T-cell (primary cell): ENCODE measurements around the gene CD7. TPM values are rescaled to one million over a fixed set of nuclear protein-coding genes. Genes with fewer than 3 reads are reported as not detected.

Experiments
- ATAC-seq, 4 experiments: fragments of 200-7000 bp in 3 of 4; fragments of 150-1000 bp in 1 of 4; cut with Tn5 transposase; replicated peaks in 1 of 4; 1 replicate in 3 of 4; 2 replicates in 1 of 4; pipeline ENCODE4 v1.10.0; 2021; ENCODE audit warnings: moderate library complexity in 3 of 4, mild to moderate bottlenecking in 2 of 4, moderate number of reproducible peaks in 1 of 4
- CTCF ChIA-PET, 2 donors: fragments of 300-600 bp; sonication (Branson Sonifier 250); formaldehyde crosslinking; loops; one replicate each; lab custom pipeline; 2022; ENCODE audit warnings: antibody characterized with exemption in 2 of 2; lab: Charles Lee
- POLR2A ChIA-PET, 2 donors: fragments of 300-600 bp; sonication (Branson Sonifier 250); formaldehyde crosslinking; loops; one replicate each; lab custom pipeline; 2022; ENCODE audit warnings: antibody characterized with exemption in 2 of 2; lab: Charles Lee
- DNase-seq, 35 experiments: peaks; one replicate each; pipeline versions ENCODE4 v3.0.0 to v3.0.0-alpha.2; 2013 to 2023
- H3K27ac ChIP-seq: one replicate; pipeline ENCODE4 v1.5.1; 2013; ENCODE audit warnings: low read length
- H3K27me3 ChIP-seq, 2 experiments: replicated peaks in 1 of 2; 1 replicate in 1 of 2; 2 replicates in 1 of 2; pipeline versions ENCODE4 v1.6.1 to v1.7.0; 2013; ENCODE audit warnings: low read length in 1 of 2, mixed read lengths in 1 of 2; ENCODE audit not compliant: control insufficient read depth in 2 of 2, insufficient read depth in 2 of 2; ENCODE audit errors: extremely low read depth in 1 of 2
- H3K36me3 ChIP-seq, 2 donors: 1 replicate in 1 of 2; 2 replicates in 1 of 2; pipeline versions ENCODE4 v1.6.1 to v1.7.0; 2013; ENCODE audit warnings: low read length in 1 of 2; ENCODE audit not compliant: control insufficient read depth in 2 of 2, insufficient read depth in 1 of 2; ENCODE audit errors: extremely low read depth in 1 of 2
- H3K4me1 ChIP-seq, 2 experiments: 1 replicate in 1 of 2; 2 replicates in 1 of 2; pipeline versions ENCODE4 v1.6.1 to v1.7.0; 2013; ENCODE audit warnings: low read length in 2 of 2, mixed read lengths in 1 of 2; ENCODE audit not compliant: insufficient read depth in 2 of 2, control insufficient read depth in 1 of 2; ENCODE audit errors: extremely low read depth in 1 of 2
- H3K4me3 ChIP-seq, 2 donors: 1 replicate in 1 of 2; 2 replicates in 1 of 2; pipeline versions ENCODE4 v1.5.1 to v1.7.0; 2013; ENCODE audit warnings: mild to moderate bottlenecking in 2 of 2, low read length in 1 of 2, moderate library complexity in 1 of 2; ENCODE audit not compliant: control insufficient read depth in 1 of 2; ENCODE audit errors: extremely low read depth in 1 of 2
- H3K9me3 ChIP-seq: 2 replicates; pipeline ENCODE4 v1.7.0; 2013
- H3K27ac Mint-ChIP-seq, 2 donors: one replicate each; pipeline ENCODE4 v1.8.0; 2020 to 2021; ENCODE audit warnings: mild to moderate bottlenecking in 2 of 2, mixed read lengths in 2 of 2
- H3K27me3 Mint-ChIP-seq, 2 donors: one replicate each; pipeline ENCODE4 v1.8.0; 2021 to 2022; ENCODE audit warnings: mixed read lengths in 2 of 2
- H3K36me3 Mint-ChIP-seq: one replicate; pipeline ENCODE4 v1.8.0; 2021; ENCODE audit warnings: mixed read lengths
- H3K4me1 Mint-ChIP-seq, 3 donors: one replicate each; pipeline ENCODE4 v1.8.0; 2020 to 2022; ENCODE audit warnings: mixed read lengths in 3 of 3, mild to moderate bottlenecking in 1 of 3
- H3K4me3 Mint-ChIP-seq, 3 donors: one replicate each; pipeline ENCODE4 v1.8.0; 2020 to 2022; ENCODE audit warnings: mild to moderate bottlenecking in 3 of 3, mixed read lengths in 3 of 3, moderate library complexity in 3 of 3
- H3K9me3 Mint-ChIP-seq, 3 donors: one replicate each; pipeline ENCODE4 v1.8.0; 2020 to 2022; ENCODE audit warnings: mixed read lengths in 3 of 3
- WGBS: methylation state at CpG from one replicate; pipeline ENCODE4 v1.1.5; 2013; ENCODE audit warnings: missing lambda C conversion rate; ENCODE audit not compliant: insufficient coverage; 5-methylcytosine and 5-hydroxymethylcytosine counted together
- total RNA-seq, 35 experiments: library from RNA in 6 of 35; stranded (reverse) in 6 of 35; fragments of 120-200 nt in 1 of 35; gene quantifications; one replicate each; pipeline versions ENCODE4 v1.2.1 to v1.2.4 and lab custom pipeline; 2013 to 2026

Gene CD7
- total RNA-seq, 5 donors from 2014 or later (not counting 1 experiment from before 2014, with no cell fraction given) = 104 to 265 (median 135) TPM

- no peaks in the 10 kb centered on the region for H3K9me3 Mint-ChIP-seq
- no peaks in the 10 kb centered on the region for H3K36me3 Mint-ChIP-seq
- ATAC-seq = peak in 1 of 4 experiments; percentile 9
- no peak overlapping the region for H3K27ac Mint-ChIP-seq
- no peak for DNase-seq
- no peak overlapping the region for H3K4me3 ChIP-seq
- no peak overlapping the region for H3K27ac ChIP-seq
- CTCF ChIA-PET = no interaction called here
- H3K4me3 Mint-ChIP-seq = no peak overlapping the region
- POLR2A ChIA-PET = no interaction called here
- H3K9me3 ChIP-seq = no peaks in the 10 kb centered on the region
- H3K36me3 ChIP-seq = no peaks in the 10 kb centered on the region
- peaks cover 8 to 16% (median 8%) of the 10 kb centered on the region in 3 donors for H3K4me1 Mint-ChIP-seq
- H3K4me1 ChIP-seq = peaks cover 0 to 34% of the 10 kb centered on the region in 2 experiments
- peaks cover 0 to 15% of the 10 kb centered on the region in 2 experiments for H3K27me3 ChIP-seq
- 87% methylated on average over 21 of the region's 25 CpGs for WGBS
- no peaks in the 10 kb centered on the region for H3K27me3 Mint-ChIP-seq
Observed at GRCh38 chr17:82282239-82283207, 34.9 kb downstream of the CD7 start.

- Histone ChIP-seq H3K4me1 (peaks cover 0 to 34% of the 10 kb centered on the region in 2 experiments), H3K36me3 (no peaks in the 10 kb centered on the region), H3K27me3 (peaks cover 0 to 18% of the 10 kb centered on the region in 2 experiments), H3K27ac (no peak overlapping the region), H3K4me3 (no peak overlapping the region), H3K9me3 (no peaks in the 10 kb centered on the region)
- 93% methylated on average over 11 of the region's 22 CpGs for whole genome bisulfite sequencing
- no peaks in the 10 kb centered on the region for H3K27me3 Mint-ChIP-seq
- H3K9me3 Mint-ChIP-seq = no peaks in the 10 kb centered on the region
- ChIA-PET CTCF (no interaction called here), POLR2A (no interaction called here)
- peaks cover 8 to 16% (median 8%) of the 10 kb centered on the region in 3 donors for H3K4me1 Mint-ChIP-seq
- no peak for DNase-seq
- ATAC-seq = peak in 1 of 4 experiments; percentile 35
- H3K4me3 Mint-ChIP-seq = no peak overlapping the region
- no peaks in the 10 kb centered on the region for H3K36me3 Mint-ChIP-seq
- peak overlapping the region; percentile 13 to 16 for H3K27ac Mint-ChIP-seq
Observed at GRCh38 chr17:82281502-82282238, 35.7 kb downstream of the CD7 start.

- Mint-ChIP-seq H3K9me3 (no peaks in the 10 kb centered on the region), H3K4me1 (peaks cover 8 to 16% (median 8%) of the 10 kb centered on the region in 3 donors), H3K36me3 (no peaks in the 10 kb centered on the region), H3K4me3 (no peak overlapping the region), H3K27ac (no peak overlapping the region), H3K27me3 (no peaks in the 10 kb centered on the region)
- no peak for ATAC-seq
- 55% methylated on average over 5 of the region's 7 CpGs for WGBS
- POLR2A ChIA-PET = interaction anchor here in 1 of 2 donors (0.8 kb wide), 1 partner anchor 615 kb away, joined by 5 read pairs; no protein-coding TSS in a partner anchor
- Histone ChIP-seq H3K27ac (no peak overlapping the region), H3K4me1 (peaks cover 0 to 34% of the 10 kb centered on the region in 2 experiments), H3K4me3 (no peak overlapping the region), H3K9me3 (no peaks in the 10 kb centered on the region), H3K36me3 (no peaks in the 10 kb centered on the region), H3K27me3 (peaks cover 0 to 21% of the 10 kb centered on the region in 2 experiments)
- CTCF ChIA-PET = no interaction called here
- DNase-seq = no peak
Observed at GRCh38 chr17:82281076-82281475, 36.3 kb downstream of the CD7 start.

GRCh38 chr17:82280537-82280936, 36.9 kb downstream of the CD7 start:
- H3K4me1 Mint-ChIP-seq = peaks cover 8 to 16% (median 8%) of the 10 kb centered on the region in 3 donors
- no peak overlapping the region for H3K27ac Mint-ChIP-seq

GRCh38 chr17:82278786-82279391, 38.5 kb downstream of the CD7 start:
- Mint-ChIP-seq H3K27ac (no peak overlapping the region), H3K27me3 (no peaks in the 10 kb centered on the region), H3K4me3 (no peak overlapping the region), H3K4me1 (peaks cover 8 to 21% (median 9%) of the 10 kb centered on the region in 3 donors), H3K36me3 (no peaks in the 10 kb centered on the region), H3K9me3 (no peaks in the 10 kb centered on the region)
- CTCF ChIA-PET = no interaction called here
- Histone ChIP-seq H3K27ac (no peak overlapping the region), H3K4me1 (peaks cover 0 to 41% of the 10 kb centered on the region in 2 experiments), H3K27me3 (peaks cover 0 to 26% of the 10 kb centered on the region in 2 experiments), H3K4me3 (no peak overlapping the region), H3K36me3 (no peaks in the 10 kb centered on the region), H3K9me3 (no peaks in the 10 kb centered on the region)
- WGBS = 97% methylated on average over 13 of the region's 16 CpGs
- POLR2A ChIA-PET = interaction anchor here (0.6 to 0.7 kb wide), 2 partner anchors 36 to 135 kb away, joined by 3 to 6 read pairs; no protein-coding TSS in a partner anchor
- DNase-seq (no peak), ATAC-seq (no peak)

More at GRCh38 chr17:82280537-82280936, 36.9 kb downstream of the CD7 start:
- ATAC-seq = no peak
- H3K27ac ChIP-seq = no peak overlapping the region
- H3K27me3 Mint-ChIP-seq = no peaks in the 10 kb centered on the region
- H3K27me3 ChIP-seq = peaks cover 0 to 21% of the 10 kb centered on the region in 2 experiments
- CTCF ChIA-PET = no interaction called here
- no peaks in the 10 kb centered on the region for H3K36me3 ChIP-seq
- DNase-seq = no peak
- no peaks in the 10 kb centered on the region for H3K9me3 ChIP-seq
- 86% methylated on average over 1 of the region's 8 CpGs for WGBS
- H3K4me3 Mint-ChIP-seq = no peak overlapping the region
- no peaks in the 10 kb centered on the region for H3K36me3 Mint-ChIP-seq
- POLR2A ChIA-PET = interaction anchor here in 1 of 2 donors (0.8 kb wide), 1 partner anchor 615 kb away, joined by 5 read pairs; no protein-coding TSS in a partner anchor
- H3K4me3 ChIP-seq = no peak overlapping the region
- no peaks in the 10 kb centered on the region for H3K9me3 Mint-ChIP-seq
- H3K4me1 ChIP-seq = peaks cover 0 to 34% of the 10 kb centered on the region in 2 experiments

GRCh38 chr17:82278308-82278707, 39.1 kb downstream of the CD7 start:
- 95% methylated on average over 8 of the region's 9 CpGs for WGBS
- peaks cover 8 to 21% (median 9%) of the 10 kb centered on the region in 3 donors for H3K4me1 Mint-ChIP-seq
- CTCF ChIA-PET = no interaction called here
- no peaks in the 10 kb centered on the region for H3K27me3 Mint-ChIP-seq
- DNase-seq (no peak), ATAC-seq (no peak)
- no peak overlapping the region for H3K4me3 Mint-ChIP-seq
- H3K4me1 ChIP-seq = peaks cover 0 to 40% of the 10 kb centered on the region in 2 experiments
- POLR2A ChIA-PET = no interaction called here
- no peak overlapping the region for H3K27ac ChIP-seq
- peaks cover 0 to 21% of the 10 kb centered on the region in 2 experiments for H3K27me3 ChIP-seq
- H3K9me3 ChIP-seq = no peaks in the 10 kb centered on the region
- no peaks in the 10 kb centered on the region for H3K9me3 Mint-ChIP-seq
- no peaks in the 10 kb centered on the region for H3K36me3 ChIP-seq
- no peak overlapping the region for H3K27ac Mint-ChIP-seq
- H3K4me3 ChIP-seq = no peak overlapping the region
- H3K36me3 Mint-ChIP-seq = no peaks in the 10 kb centered on the region
